ENCODE measurements around the gene ZNF865. TPM values are rescaled to one million over a fixed set of nuclear protein-coding genes. Genes with fewer than 3 reads are reported as not detected.

The ZNF865 gene
- total RNA-seq, 1 experiment from 2014 or later: 21.7 TPM

DNA sequence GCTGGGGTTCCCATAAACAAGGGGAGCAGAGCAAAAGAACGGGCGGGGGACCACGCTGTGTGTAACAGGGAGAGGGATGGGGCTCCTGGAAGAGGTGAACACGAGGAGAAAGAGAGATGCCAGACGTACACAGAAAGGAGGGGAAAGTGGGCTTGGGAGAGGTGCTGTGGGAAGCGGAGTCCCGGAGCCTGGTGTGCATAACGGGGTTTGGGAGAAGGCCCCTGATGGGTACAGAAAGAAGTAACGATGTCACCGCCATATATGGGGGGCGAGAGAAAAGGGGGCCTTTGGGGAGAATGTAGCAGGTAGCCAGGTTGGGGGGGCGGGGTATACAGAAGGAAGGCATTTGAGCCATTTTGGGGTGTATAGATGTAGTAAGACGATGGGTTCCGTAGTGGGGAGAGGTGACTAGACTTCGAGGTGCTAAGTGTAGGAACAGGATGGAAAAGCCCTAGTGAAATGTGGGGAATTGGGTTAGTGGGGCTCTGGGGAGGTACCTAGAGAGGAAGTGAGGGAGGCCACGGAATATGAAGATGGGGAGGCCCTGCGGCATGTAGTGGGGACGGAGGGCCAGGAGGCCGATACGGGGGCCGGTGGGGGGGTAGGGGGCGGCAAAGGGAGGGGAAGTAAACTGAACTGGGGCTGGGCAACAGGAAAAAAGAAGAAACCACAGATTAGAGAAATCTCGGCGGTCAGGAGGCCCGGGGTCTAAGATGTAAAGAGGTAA, 36.1 kb downstream of the ZNF865 start:
- Mint-ChIP-seq H3K36me3 (peaks cover 20% of the 10 kb centered on the region), H3K4me3 (peak overlapping the region; percentile 89), H3K4me1 (peaks cover 20% of the 10 kb centered on the region), H3K9me3 (peaks cover 4% of the 10 kb centered on the region), H3K27ac (peak overlapping the region; percentile 89), H3K27me3 (ENCODE audit: low read depth) (peaks cover 9% of the 10 kb centered on the region)
- CTCF ChIA-PET: interaction anchor here (0.6 to 2.6 kb wide), 5 partner anchors 9 to 1404 kb away, joined by 3 to 12 read pairs (median 11); partner anchors contain the start of gene ZNF784
- POLR2A ChIA-PET: interaction anchor here (1.0 kb wide), 1 partner anchor 13 kb away, joined by 3 read pairs; the partner anchor contains the start of gene U2AF2
- ATAC-seq: peak; percentile 2
- no peak for DNase-seq (ENCODE audit: low spot score)
- TF ChIP-seq, protein P1, sequence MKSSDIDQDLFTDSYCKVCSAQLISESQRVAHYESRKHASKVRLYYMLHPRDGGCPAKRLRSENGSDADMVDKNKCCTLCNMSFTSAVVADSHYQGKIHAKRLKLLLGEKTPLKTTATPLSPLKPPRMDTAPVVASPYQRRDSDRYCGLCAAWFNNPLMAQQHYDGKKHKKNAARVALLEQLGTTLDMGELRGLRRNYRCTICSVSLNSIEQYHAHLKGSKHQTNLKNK (CRISPR knock-in tag; IDR thresholded peaks at IDR 0.05): peak; percentile 59; the same call in 1 of the 2 replicates
- TF ChIP-seq NR2C2 (CRISPR knock-in tag; IDR thresholded peaks at IDR 0.05): no peak
- TF ChIP-seq, protein P2, sequence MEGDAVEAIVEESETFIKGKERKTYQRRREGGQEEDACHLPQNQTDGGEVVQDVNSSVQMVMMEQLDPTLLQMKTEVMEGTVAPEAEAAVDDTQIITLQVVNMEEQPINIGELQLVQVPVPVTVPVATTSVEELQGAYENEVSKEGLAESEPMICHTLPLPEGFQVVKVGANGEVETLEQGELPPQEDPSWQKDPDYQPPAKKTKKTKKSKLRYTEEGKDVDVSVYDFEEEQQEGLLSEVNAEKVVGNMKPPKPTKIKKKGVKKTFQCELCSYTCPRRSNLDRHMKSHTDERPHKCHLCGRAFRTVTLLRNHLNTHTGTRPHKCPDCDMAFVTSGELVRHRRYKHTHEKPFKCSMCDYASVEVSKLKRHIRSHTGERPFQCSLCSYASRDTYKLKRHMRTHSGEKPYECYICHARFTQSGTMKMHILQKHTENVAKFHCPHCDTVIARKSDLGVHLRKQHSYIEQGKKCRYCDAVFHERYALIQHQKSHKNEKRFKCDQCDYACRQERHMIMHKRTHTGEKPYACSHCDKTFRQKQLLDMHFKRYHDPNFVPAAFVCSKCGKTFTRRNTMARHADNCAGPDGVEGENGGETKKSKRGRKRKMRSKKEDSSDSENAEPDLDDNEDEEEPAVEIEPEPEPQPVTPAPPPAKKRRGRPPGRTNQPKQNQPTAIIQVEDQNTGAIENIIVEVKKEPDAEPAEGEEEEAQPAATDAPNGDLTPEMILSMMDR (IDR thresholded peaks at IDR 0.05): no peak
- TF ChIP-seq, protein P3, sequence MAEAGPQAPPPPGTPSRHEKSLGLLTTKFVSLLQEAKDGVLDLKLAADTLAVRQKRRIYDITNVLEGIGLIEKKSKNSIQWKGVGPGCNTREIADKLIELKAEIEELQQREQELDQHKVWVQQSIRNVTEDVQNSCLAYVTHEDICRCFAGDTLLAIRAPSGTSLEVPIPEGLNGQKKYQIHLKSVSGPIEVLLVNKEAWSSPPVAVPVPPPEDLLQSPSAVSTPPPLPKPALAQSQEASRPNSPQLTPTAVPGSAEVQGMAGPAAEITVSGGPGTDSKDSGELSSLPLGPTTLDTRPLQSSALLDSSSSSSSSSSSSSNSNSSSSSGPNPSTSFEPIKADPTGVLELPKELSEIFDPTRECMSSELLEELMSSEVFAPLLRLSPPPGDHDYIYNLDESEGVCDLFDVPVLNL (CRISPR knock-in tag; IDR thresholded peaks at IDR 0.05; ENCODE audit: borderline replicate concordance, low read depth): no peak
- TF ChIP-seq KAT7 (CRISPR knock-in tag; IDR thresholded peaks at IDR 0.05; ENCODE audit: borderline replicate concordance): no peak
- TF ChIP-seq, protein P4, sequence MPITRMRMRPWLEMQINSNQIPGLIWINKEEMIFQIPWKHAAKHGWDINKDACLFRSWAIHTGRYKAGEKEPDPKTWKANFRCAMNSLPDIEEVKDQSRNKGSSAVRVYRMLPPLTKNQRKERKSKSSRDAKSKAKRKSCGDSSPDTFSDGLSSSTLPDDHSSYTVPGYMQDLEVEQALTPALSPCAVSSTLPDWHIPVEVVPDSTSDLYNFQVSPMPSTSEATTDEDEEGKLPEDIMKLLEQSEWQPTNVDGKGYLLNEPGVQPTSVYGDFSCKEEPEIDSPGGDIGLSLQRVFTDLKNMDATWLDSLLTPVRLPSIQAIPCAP (CRISPR knock-in tag; IDR thresholded peaks at IDR 0.05): no peak
- no peak for TF ChIP-seq SP1 (CRISPR knock-in tag; conservative IDR thresholded peaks at IDR 0.05)
- TF ChIP-seq, protein P5, sequence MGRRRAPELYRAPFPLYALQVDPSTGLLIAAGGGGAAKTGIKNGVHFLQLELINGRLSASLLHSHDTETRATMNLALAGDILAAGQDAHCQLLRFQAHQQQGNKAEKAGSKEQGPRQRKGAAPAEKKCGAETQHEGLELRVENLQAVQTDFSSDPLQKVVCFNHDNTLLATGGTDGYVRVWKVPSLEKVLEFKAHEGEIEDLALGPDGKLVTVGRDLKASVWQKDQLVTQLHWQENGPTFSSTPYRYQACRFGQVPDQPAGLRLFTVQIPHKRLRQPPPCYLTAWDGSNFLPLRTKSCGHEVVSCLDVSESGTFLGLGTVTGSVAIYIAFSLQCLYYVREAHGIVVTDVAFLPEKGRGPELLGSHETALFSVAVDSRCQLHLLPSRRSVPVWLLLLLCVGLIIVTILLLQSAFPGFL (CRISPR knock-in tag; IDR thresholded peaks at IDR 0.05; ENCODE audit: borderline replicate concordance): no peak
- no peak for TF ChIP-seq NFATC4 (CRISPR knock-in tag; IDR thresholded peaks at IDR 0.05)
- TF ChIP-seq, protein P6, sequence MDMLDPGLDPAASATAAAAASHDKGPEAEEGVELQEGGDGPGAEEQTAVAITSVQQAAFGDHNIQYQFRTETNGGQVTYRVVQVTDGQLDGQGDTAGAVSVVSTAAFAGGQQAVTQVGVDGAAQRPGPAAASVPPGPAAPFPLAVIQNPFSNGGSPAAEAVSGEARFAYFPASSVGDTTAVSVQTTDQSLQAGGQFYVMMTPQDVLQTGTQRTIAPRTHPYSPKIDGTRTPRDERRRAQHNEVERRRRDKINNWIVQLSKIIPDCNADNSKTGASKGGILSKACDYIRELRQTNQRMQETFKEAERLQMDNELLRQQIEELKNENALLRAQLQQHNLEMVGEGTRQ (CRISPR knock-in tag; IDR thresholded peaks at IDR 0.05): no peak
- TF ChIP-seq, protein P7, sequence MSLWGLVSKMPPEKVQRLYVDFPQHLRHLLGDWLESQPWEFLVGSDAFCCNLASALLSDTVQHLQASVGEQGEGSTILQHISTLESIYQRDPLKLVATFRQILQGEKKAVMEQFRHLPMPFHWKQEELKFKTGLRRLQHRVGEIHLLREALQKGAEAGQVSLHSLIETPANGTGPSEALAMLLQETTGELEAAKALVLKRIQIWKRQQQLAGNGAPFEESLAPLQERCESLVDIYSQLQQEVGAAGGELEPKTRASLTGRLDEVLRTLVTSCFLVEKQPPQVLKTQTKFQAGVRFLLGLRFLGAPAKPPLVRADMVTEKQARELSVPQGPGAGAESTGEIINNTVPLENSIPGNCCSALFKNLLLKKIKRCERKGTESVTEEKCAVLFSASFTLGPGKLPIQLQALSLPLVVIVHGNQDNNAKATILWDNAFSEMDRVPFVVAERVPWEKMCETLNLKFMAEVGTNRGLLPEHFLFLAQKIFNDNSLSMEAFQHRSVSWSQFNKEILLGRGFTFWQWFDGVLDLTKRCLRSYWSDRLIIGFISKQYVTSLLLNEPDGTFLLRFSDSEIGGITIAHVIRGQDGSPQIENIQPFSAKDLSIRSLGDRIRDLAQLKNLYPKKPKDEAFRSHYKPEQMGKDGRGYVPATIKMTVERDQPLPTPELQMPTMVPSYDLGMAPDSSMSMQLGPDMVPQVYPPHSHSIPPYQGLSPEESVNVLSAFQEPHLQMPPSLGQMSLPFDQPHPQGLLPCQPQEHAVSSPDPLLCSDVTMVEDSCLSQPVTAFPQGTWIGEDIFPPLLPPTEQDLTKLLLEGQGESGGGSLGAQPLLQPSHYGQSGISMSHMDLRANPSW (CRISPR knock-in tag; conservative IDR thresholded peaks at IDR 0.05; ENCODE audit: low read depth): no peak
- TF ChIP-seq TEAD1 (CRISPR knock-in tag; IDR thresholded peaks at IDR 0.05): no peak
- TF ChIP-seq, protein P8, sequence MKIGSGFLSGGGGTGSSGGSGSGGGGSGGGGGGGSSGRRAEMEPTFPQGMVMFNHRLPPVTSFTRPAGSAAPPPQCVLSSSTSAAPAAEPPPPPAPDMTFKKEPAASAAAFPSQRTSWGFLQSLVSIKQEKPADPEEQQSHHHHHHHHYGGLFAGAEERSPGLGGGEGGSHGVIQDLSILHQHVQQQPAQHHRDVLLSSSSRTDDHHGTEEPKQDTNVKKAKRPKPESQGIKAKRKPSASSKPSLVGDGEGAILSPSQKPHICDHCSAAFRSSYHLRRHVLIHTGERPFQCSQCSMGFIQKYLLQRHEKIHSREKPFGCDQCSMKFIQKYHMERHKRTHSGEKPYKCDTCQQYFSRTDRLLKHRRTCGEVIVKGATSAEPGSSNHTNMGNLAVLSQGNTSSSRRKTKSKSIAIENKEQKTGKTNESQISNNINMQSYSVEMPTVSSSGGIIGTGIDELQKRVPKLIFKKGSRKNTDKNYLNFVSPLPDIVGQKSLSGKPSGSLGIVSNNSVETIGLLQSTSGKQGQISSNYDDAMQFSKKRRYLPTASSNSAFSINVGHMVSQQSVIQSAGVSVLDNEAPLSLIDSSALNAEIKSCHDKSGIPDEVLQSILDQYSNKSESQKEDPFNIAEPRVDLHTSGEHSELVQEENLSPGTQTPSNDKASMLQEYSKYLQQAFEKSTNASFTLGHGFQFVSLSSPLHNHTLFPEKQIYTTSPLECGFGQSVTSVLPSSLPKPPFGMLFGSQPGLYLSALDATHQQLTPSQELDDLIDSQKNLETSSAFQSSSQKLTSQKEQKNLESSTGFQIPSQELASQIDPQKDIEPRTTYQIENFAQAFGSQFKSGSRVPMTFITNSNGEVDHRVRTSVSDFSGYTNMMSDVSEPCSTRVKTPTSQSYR (CRISPR knock-in tag; IDR thresholded peaks at IDR 0.05): no peak
- TF ChIP-seq, protein P9, sequence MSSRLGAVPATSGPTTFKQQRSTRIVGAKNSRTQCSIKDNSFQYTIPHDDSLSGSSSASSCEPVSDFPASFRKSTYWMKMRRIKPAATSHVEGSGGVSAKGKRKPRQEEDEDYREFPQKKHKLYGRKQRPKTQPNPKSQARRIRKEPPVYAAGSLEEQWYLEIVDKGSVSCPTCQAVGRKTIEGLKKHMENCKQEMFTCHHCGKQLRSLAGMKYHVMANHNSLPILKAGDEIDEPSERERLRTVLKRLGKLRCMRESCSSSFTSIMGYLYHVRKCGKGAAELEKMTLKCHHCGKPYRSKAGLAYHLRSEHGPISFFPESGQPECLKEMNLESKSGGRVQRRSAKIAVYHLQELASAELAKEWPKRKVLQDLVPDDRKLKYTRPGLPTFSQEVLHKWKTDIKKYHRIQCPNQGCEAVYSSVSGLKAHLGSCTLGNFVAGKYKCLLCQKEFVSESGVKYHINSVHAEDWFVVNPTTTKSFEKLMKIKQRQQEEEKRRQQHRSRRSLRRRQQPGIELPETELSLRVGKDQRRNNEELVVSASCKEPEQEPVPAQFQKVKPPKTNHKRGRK (CRISPR knock-in tag; IDR thresholded peaks at IDR 0.05; ENCODE audit: borderline replicate concordance): no peak
- TF ChIP-seq, protein P10, sequence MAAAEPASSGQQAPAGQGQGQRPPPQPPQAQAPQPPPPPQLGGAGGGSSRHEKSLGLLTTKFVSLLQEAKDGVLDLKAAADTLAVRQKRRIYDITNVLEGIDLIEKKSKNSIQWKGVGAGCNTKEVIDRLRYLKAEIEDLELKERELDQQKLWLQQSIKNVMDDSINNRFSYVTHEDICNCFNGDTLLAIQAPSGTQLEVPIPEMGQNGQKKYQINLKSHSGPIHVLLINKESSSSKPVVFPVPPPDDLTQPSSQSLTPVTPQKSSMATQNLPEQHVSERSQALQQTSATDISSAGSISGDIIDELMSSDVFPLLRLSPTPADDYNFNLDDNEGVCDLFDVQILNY (CRISPR knock-in tag; IDR thresholded peaks at IDR 0.05): no peak
- no peak for TF ChIP-seq SMAD4 (CRISPR knock-in tag; IDR thresholded peaks at IDR 0.05)
- TF ChIP-seq, protein P11, sequence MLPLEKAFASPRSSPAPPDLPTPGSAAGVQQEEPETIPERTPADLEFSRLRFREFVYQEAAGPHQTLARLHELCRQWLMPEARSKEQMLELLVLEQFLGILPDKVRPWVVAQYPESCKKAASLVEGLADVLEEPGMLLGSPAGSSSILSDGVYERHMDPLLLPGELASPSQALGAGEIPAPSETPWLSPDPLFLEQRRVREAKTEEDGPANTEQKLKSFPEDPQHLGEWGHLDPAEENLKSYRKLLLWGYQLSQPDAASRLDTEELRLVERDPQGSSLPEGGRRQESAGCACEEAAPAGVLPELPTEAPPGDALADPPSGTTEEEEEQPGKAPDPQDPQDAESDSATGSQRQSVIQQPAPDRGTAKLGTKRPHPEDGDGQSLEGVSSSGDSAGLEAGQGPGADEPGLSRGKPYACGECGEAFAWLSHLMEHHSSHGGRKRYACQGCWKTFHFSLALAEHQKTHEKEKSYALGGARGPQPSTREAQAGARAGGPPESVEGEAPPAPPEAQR (CRISPR knock-in tag; IDR thresholded peaks at IDR 0.05): no peak
- TF ChIP-seq NR1H2 (CRISPR knock-in tag; IDR thresholded peaks at IDR 0.05): no peak
- no peak for TF ChIP-seq SMAD3 (CRISPR knock-in tag; IDR thresholded peaks at IDR 0.05; ENCODE audit: borderline replicate concordance)
- TF ChIP-seq CREB1 (CRISPR knock-in tag; IDR thresholded peaks at IDR 0.05): no peak
